H1 (cell line): ENCODE data around the gene MLEC. TPM values are rescaled to one million over a fixed set of nuclear protein-coding genes. Genes with fewer than 3 reads are reported as not detected.

Experiments used
- CTCF ChIA-PET: fragments of 300-600 bp; sonication (Branson Sonifier 250); formaldehyde crosslinking; loops from one replicate; lab custom pipeline; 2021; ENCODE audit not compliant: partially characterized antibody; lab: Charles Lee
- POLR2A ChIA-PET: fragments of 300-600 bp; sonication (Branson Sonifier 250); formaldehyde crosslinking; loops from one replicate; lab custom pipeline; 2021; ENCODE audit warnings: inconsistent platforms; ENCODE audit not compliant: partially characterized antibody; lab: Charles Lee
- DNase-seq, 2 experiments: peaks; one replicate each; pipeline versions ENCODE4 v3.0.0 to v3.0.0-alpha.2; 2010 to 2022; ENCODE audit warnings: low spot score in 2 of 2, low read depth in 1 of 2, mixed read lengths in 1 of 2
- FAIRE-seq: peaks from 2 replicates; lab custom pipeline; 2011; peaks lifted over from hg19 to GRCh38; lab: Jason Lieb, UNC
- H2AFZ ChIP-seq: 2 replicates; pipeline ENCODE4 v1.8.1; 2012; ENCODE audit warnings: low read length, inconsistent platforms
- H2AK5ac ChIP-seq: 2 replicates; pipeline ENCODE4 v1.6.1; 2013; ENCODE audit warnings: low read depth, low read length
- H2BK120ac ChIP-seq: replicated peaks from 2 replicates; pipeline ENCODE3; 2013; ENCODE audit warnings: low read depth, low read length, inconsistent platforms
- H2BK12ac ChIP-seq: 2 replicates; pipeline ENCODE4 v1.6.1; 2013; ENCODE audit warnings: low read depth, low read length
- H2BK15ac ChIP-seq: 2 replicates; pipeline ENCODE4 v1.6.1; 2013; ENCODE audit warnings: low read length
- H2BK20ac ChIP-seq: 2 replicates; pipeline ENCODE4 v1.6.1; 2013; ENCODE audit warnings: low read length
- H2BK5ac ChIP-seq: 2 replicates; pipeline ENCODE4 v1.6.1; 2013; ENCODE audit warnings: low read depth, low read length
- H3K14ac ChIP-seq: 2 replicates; pipeline ENCODE4 v1.6.1; 2013; ENCODE audit warnings: inconsistent platforms; ENCODE audit not compliant: insufficient read length
- H3K18ac ChIP-seq: 2 replicates; pipeline ENCODE4 v1.6.1; 2013; ENCODE audit warnings: low read length; ENCODE audit errors: extremely low read depth
- H3K23ac ChIP-seq: 2 replicates; pipeline ENCODE4 v1.6.1; 2013; ENCODE audit warnings: inconsistent platforms; ENCODE audit not compliant: insufficient read length
- H3K23me2 ChIP-seq: 2 replicates; pipeline ENCODE4 v1.6.1; 2013; ENCODE audit warnings: low read depth, low read length
- H3K27ac ChIP-seq: 2 replicates; pipeline ENCODE4 v1.6.1; 2011; ENCODE audit warnings: low read depth, low read length, inconsistent platforms
- H3K27me3 ChIP-seq, 4 experiments: replicated peaks in 1 of 4; 1 replicate in 1 of 4; 2 replicates in 3 of 4; pipeline versions ENCODE4 v1.6.1 to v1.8.1; 2011 to 2013; ENCODE audit warnings: low read length in 3 of 4, mild to moderate bottlenecking in 3 of 4, inconsistent platforms in 2 of 4, mixed read lengths in 2 of 4, moderate library complexity in 1 of 4; ENCODE audit not compliant: control insufficient read depth in 3 of 4, insufficient read depth in 3 of 4; ENCODE audit errors: extremely low read depth in 1 of 4
- H3K36me3 ChIP-seq, 4 experiments: 2 replicates each; pipeline versions ENCODE4 v1.6.1 to v1.8.1; 2011 to 2013; ENCODE audit warnings: mild to moderate bottlenecking in 4 of 4, low read length in 3 of 4, moderate library complexity in 2 of 4, control low read depth in 1 of 4, inconsistent platforms in 1 of 4; ENCODE audit not compliant: insufficient read depth in 4 of 4, control insufficient read depth in 2 of 4
- H3K4ac ChIP-seq: replicated peaks from 2 replicates; pipeline ENCODE3; 2013; ENCODE audit warnings: low read length, low read depth, mixed read lengths, inconsistent platforms; ENCODE audit not compliant: insufficient read length
- H3K4me1 ChIP-seq, 4 experiments: replicated peaks in 1 of 4; 1 replicate in 1 of 4; 2 replicates in 3 of 4; pipeline versions ENCODE4 v1.6.1 to v1.8.1; 2011 to 2013; ENCODE audit warnings: low read length in 3 of 4, inconsistent platforms in 2 of 4, mixed read lengths in 1 of 4; ENCODE audit not compliant: insufficient read depth in 4 of 4, control insufficient read depth in 3 of 4
- H3K4me2 ChIP-seq, 2 experiments: 2 replicates each; pipeline versions ENCODE4 v1.6.1 to v1.8.1; 2011 to 2013; ENCODE audit warnings: low read depth in 2 of 2, low read length in 2 of 2, control low read depth in 1 of 2, inconsistent platforms in 1 of 2, mild to moderate bottlenecking in 1 of 2; ENCODE audit not compliant: insufficient read depth in 1 of 2
- H3K4me3 ChIP-seq, 4 experiments: fragments of 200-600, 300-600 bp in 1 of 4; sonication (generic), shearing (Covaris generic), sonication (Bioruptor Twin) in 1 of 4; 2 replicates each; pipeline versions ENCODE4 v1.5.1 to v1.8.1; 2011 to 2016; ENCODE audit warnings: low read length in 4 of 4, low read depth in 3 of 4, control low read depth in 2 of 4, inconsistent platforms in 2 of 4, mild to moderate bottlenecking in 2 of 4, mixed read lengths in 1 of 4, moderate library complexity in 1 of 4; ENCODE audit not compliant: insufficient read depth in 2 of 4; ENCODE audit errors: extremely low read depth in 1 of 4
- H3K56ac ChIP-seq: replicated peaks from 2 replicates; pipeline ENCODE3; 2013; ENCODE audit warnings: low read depth, mild to moderate bottlenecking, mixed read lengths, low read length, inconsistent platforms; ENCODE audit not compliant: insufficient read length
- H3K79me1 ChIP-seq: 2 replicates; pipeline ENCODE4 v1.6.1; 2013; ENCODE audit warnings: low read depth, low read length, control low read depth
- H3K79me2 ChIP-seq, 2 experiments: 2 replicates each; pipeline versions ENCODE4 v1.6.1 to v1.8.1; 2012 to 2013; ENCODE audit warnings: low read length in 2 of 2, mild to moderate bottlenecking in 2 of 2, inconsistent platforms in 1 of 2; ENCODE audit not compliant: insufficient read depth in 2 of 2, control insufficient read depth in 1 of 2
- H3K9ac ChIP-seq, 4 experiments: replicated peaks in 1 of 4; 1 replicate in 1 of 4; 2 replicates in 3 of 4; pipeline versions ENCODE4 v1.6.1 to v1.8.1; 2011 to 2013; ENCODE audit warnings: low read depth in 3 of 4, low read length in 3 of 4, control low read depth in 2 of 4, mild to moderate bottlenecking in 2 of 4, moderate library complexity in 2 of 4, inconsistent platforms in 1 of 4; ENCODE audit errors: extremely low read depth in 1 of 4
- H3K9me3 ChIP-seq, 2 experiments: 2 replicates each; pipeline versions ENCODE4 v1.6.1 to v1.8.1; 2012 to 2013; ENCODE audit warnings: mild to moderate bottlenecking in 2 of 2, moderate library complexity in 2 of 2, control low read depth in 1 of 2, inconsistent platforms in 1 of 2, low read depth in 1 of 2, low read length in 1 of 2, mixed read lengths in 1 of 2; ENCODE audit not compliant: insufficient read depth in 2 of 2
- H4K20me1 ChIP-seq, 2 experiments: replicated peaks in 1 of 2; 2 replicates each; pipeline versions ENCODE3 to v1.8.1; 2011 to 2013; ENCODE audit warnings: inconsistent platforms in 2 of 2, low read length in 2 of 2, mild to moderate bottlenecking in 1 of 2; ENCODE audit not compliant: insufficient read depth in 2 of 2, control insufficient read depth in 1 of 2
- H4K5ac ChIP-seq: 2 replicates; pipeline ENCODE4 v1.6.1; 2013; ENCODE audit warnings: low read length, low read depth, mixed read lengths, inconsistent platforms; ENCODE audit not compliant: insufficient read length
- H4K8ac ChIP-seq: 2 replicates; pipeline ENCODE4 v1.8.0; 2013; ENCODE audit warnings: mild to moderate bottlenecking, moderate library complexity, low read length, inconsistent platforms; ENCODE audit not compliant: insufficient read depth; ENCODE audit errors: extremely low read depth
- H4K91ac ChIP-seq: replicated peaks from 2 replicates; pipeline ENCODE3; 2013; ENCODE audit warnings: low read length, mixed read lengths, inconsistent platforms; ENCODE audit not compliant: insufficient read length
- ASH2L ChIP-seq: fragments of 200-600, 300-600 bp; sonication (generic); IDR thresholded peaks from one replicate; pipeline ENCODE4 v1.7.1; 2017; ENCODE audit warnings: low read length
- BRCA1 ChIP-seq: IDR thresholded peaks from 2 replicates; pipeline ENCODE4 v1.6.1; 2012; ENCODE audit warnings: low read depth, low read length, improper control_type of control experiment
- CHD1 ChIP-seq: IDR thresholded peaks from 2 replicates; pipeline ENCODE4 v1.6.1; 2012; ENCODE audit warnings: low read depth, low read length, improper control_type of control experiment
- CTBP2 ChIP-seq: IDR thresholded peaks from 2 replicates; pipeline ENCODE4 v1.7.0; 2011; ENCODE audit warnings: borderline replicate concordance, mild to moderate bottlenecking, moderate library complexity, mixed read lengths, low read length; ENCODE audit not compliant: insufficient read depth, insufficient read length
- FOSL1 ChIP-seq: IDR thresholded peaks from 2 replicates; pipeline ENCODE4 v1.6.1; 2011; ENCODE audit warnings: mild to moderate bottlenecking, low read depth, low read length, moderate library complexity; ENCODE audit not compliant: insufficient read depth
- HDAC2 ChIP-seq, 2 experiments: fragments of 300-600 bp in 1 of 2; sonication (generic) in 1 of 2; IDR thresholded peaks; 2 replicates each; pipeline ENCODE4 v1.6.1; 2011 to 2012; ENCODE audit warnings: low read depth in 2 of 2, low read length in 2 of 2, mild to moderate bottlenecking in 2 of 2, moderate library complexity in 2 of 2, borderline replicate concordance in 1 of 2, inconsistent platforms in 1 of 2
- KDM1A ChIP-seq: fragments of 200-600, 300-600 bp; sonication (generic); IDR thresholded peaks from 2 replicates; pipeline ENCODE4 v1.7.1; 2016; ENCODE audit warnings: mild to moderate bottlenecking, low read length, borderline replicate concordance
- KDM5A ChIP-seq: fragments of 200-600 bp; IDR thresholded peaks from 2 replicates; pipeline ENCODE4 v1.7.1; 2012; ENCODE audit warnings: mild to moderate bottlenecking, low read length, inconsistent platforms, mixed read lengths
- MAFK ChIP-seq: IDR thresholded peaks from 2 replicates; pipeline ENCODE4 v1.6.1; 2012; ENCODE audit warnings: low read depth, mild to moderate bottlenecking, improper control_type of control experiment, low read length
- PHF8 ChIP-seq: fragments of 200-600 bp; sonication (generic); conservative IDR thresholded peaks from 2 replicates; pipeline ENCODE4 v1.7.1; 2012; ENCODE audit warnings: low read depth, mild to moderate bottlenecking, inconsistent platforms, low read length, moderate library complexity
- RAD21 ChIP-seq, 2 experiments: IDR thresholded peaks in 1 of 2; conservative IDR thresholded peaks in 1 of 2; 2 replicates each; pipeline ENCODE4 v1.6.1; 2011; ENCODE audit warnings: low read depth in 2 of 2, low read length in 2 of 2, improper control_type of control experiment in 1 of 2, inconsistent platforms in 1 of 2, mild to moderate bottlenecking in 1 of 2, moderate library complexity in 1 of 2
- RXRA ChIP-seq: IDR thresholded peaks from 2 replicates; pipeline ENCODE4 v1.6.1; 2011; ENCODE audit warnings: low read depth, mild to moderate bottlenecking, low read length, moderate library complexity; ENCODE audit not compliant: insufficient read depth
- TAF1 ChIP-seq: IDR thresholded peaks from 2 replicates; pipeline ENCODE4 v1.6.1; 2011; ENCODE audit warnings: mild to moderate bottlenecking, low read depth, low read length
- TBP ChIP-seq: IDR thresholded peaks from 2 replicates; pipeline ENCODE4 v1.6.1; 2011; ENCODE audit warnings: low read depth, low read length, improper control_type of control experiment
- WGBS, 2 experiments: shearing (Covaris generic) in 1 of 2; methylation state at CpG; one replicate each; pipeline versions ENCODE4 v1.1.6 to v1.1.7; 2013 to 2015; ENCODE audit warnings: low lambda C conversion rate in 2 of 2, mixed read lengths in 2 of 2, inconsistent platforms in 1 of 2, low coverage in 1 of 2, missing lambda C conversion rate in 1 of 2; ENCODE audit not compliant: insufficient replicate concordance in 2 of 2, insufficient coverage in 1 of 2, insufficient read length in 1 of 2; ENCODE audit errors: extremely low coverage in 1 of 2, missing lambda C conversion rate in 1 of 2; 5-methylcytosine and 5-hydroxymethylcytosine counted together
- polyA plus RNA-seq, 7 experiments: library from polyadenylated mRNA; depleted of rRNA in 3 of 7; stranded (reverse) in 5 of 7; unstranded in 2 of 7; fragments of >200 nt in 5 of 7; fragments of 200-250 nt in 2 of 7; gene quantifications; 1 replicate in 5 of 7; 2 replicates in 1 of 7; 4 replicates in 1 of 7; pipeline versions ENCODE4 v1.2.1 to v1.2.3, GENCODE V29; 2011 to 2013; ENCODE audit warnings: missing spikeins in 2 of 7, mixed read lengths in 2 of 7
- total RNA-seq: library from RNA; stranded (reverse); fragmentation: NEBNext Ultra II Directional; extraction: Animal tissue kit (Norgen Biotek cat#: 25700); gene quantifications from 2 replicates; pipeline ENCODE4 v1.2.1, GENCODE V29; 2021

The MLEC gene
- total and polyA plus RNA-seq, 2 of the 8 experiments (the other 6 are each of a cell fraction or from before 2014, with no cell fraction given), result 37.1 to 260 TPM

DNA sequence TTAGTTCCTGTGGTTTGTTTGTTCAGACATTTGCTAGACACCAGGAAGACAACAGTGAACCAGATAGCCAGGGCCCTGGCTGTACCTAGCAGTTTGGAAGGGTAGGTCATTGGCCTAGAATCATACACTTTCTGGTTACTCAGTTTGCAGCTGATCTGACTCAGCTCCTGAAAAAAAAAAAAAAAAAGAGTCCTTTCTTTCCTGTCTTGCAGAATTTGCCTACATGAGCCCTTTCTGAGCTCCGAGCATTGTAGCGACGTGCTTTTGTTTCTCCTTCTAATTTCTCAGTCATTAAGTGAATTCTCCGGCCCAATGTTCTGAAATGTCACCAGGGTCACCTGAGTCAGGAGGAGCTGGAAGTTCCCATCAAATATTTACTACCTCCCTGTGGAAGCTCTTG, 44.1 kb upstream of the MLEC start:
- H3K4me2 ChIP-seq, result no peak overlapping the region
- H3K4me1 ChIP-seq, result peaks cover 0 to 11% (median 8%) of the 10 kb centered on the region in 4 experiments; a peak in 5 of 7 replicates
- H3K9me3 ChIP-seq, result no peaks in the 10 kb centered on the region
- no peak overlapping the region for H3K4me3 ChIP-seq
- H3K4ac ChIP-seq, result no peak overlapping the region
- H3K79me1 ChIP-seq, result no peaks in the 10 kb centered on the region
- no peak for DNase-seq
- no peak overlapping the region for H3K23ac ChIP-seq
- peaks cover 0 to 5% of the 10 kb centered on the region in 2 experiments for H4K20me1 ChIP-seq
- no peak overlapping the region for H3K14ac ChIP-seq
- H3K9ac ChIP-seq, result no peak overlapping the region
- H3K27ac ChIP-seq, result no peak overlapping the region
- H3K56ac ChIP-seq, result no peak overlapping the region
- H2AFZ ChIP-seq, result no peak overlapping the region
- no peak overlapping the region for H4K5ac ChIP-seq
- H3K27me3 ChIP-seq, result peaks cover 0 to 16% (median 12%) of the 10 kb centered on the region in 4 experiments; a peak in 4 of 7 replicates
- H2BK12ac ChIP-seq, result no peak overlapping the region
- H2BK120ac ChIP-seq, result no peak overlapping the region
- no peak overlapping the region for H2BK20ac ChIP-seq
- no peak overlapping the region for H4K8ac ChIP-seq
- H4K91ac ChIP-seq, result no peak overlapping the region
- POLR2A ChIA-PET, result interaction anchor here (1.5 kb wide), 1 partner anchor 62 kb away, joined by 5 read pairs; the partner anchor contains the start of gene POP5
- H3K79me2 ChIP-seq, result no peaks in the 10 kb centered on the region
- H3K36me3 ChIP-seq, result no peaks in the 10 kb centered on the region
- FAIRE-seq, result no peak
- peaks cover 10% of the 10 kb centered on the region; the same call in 1 of the 2 replicates for H3K23me2 ChIP-seq
- CTCF ChIA-PET, result interaction anchor here (0.7 to 1.4 kb wide), 6 partner anchors 13 to 510 kb away, joined by 3 read pairs; no protein-coding TSS in a partner anchor
- H3K18ac ChIP-seq, result no peak overlapping the region
- 90% methylated on average over 4 of the region's 4 CpGs; no CpG with 5 or more reads in 1 of the 2 experiments for WGBS, 2 experiments
- no peak overlapping the region for H2AK5ac ChIP-seq
- H2BK15ac ChIP-seq, result no peak overlapping the region
- H2BK5ac ChIP-seq, result no peak overlapping the region
- TF ChIP-seq CHD1 (no peak), BRCA1 (no peak), TAF1 (no peak), FOSL1 (no peak), HDAC2 (IDR thresholded peaks at IDR 0.05; ENCODE audit: borderline replicate concordance in 1 of 2, low read depth in 2 of 2, low read length in 2 of 2) (no peak), RXRA (no peak), PHF8 (no peak), KDM5A (no peak), KDM1A (no peak), MAFK (no peak), RAD21 (IDR thresholded peaks at IDR 0.05 in 1 of 2, conservative IDR thresholded peaks at IDR 0.05 in 1 of 2; ENCODE audit: low read depth in 2 of 2, low read length in 2 of 2) (no peak), CTBP2 (no peak), ASH2L (no peak), TBP (no peak)
